H1 (cell line): ENCODE measurements around the gene RNF8. TPM values are rescaled to one million over a fixed set of nuclear protein-coding genes. Genes with fewer than 3 reads are reported as not detected.

Source experiments
- BACH1 ChIP-seq: IDR thresholded peaks from 2 replicates; pipeline ENCODE4 v1.6.1; 2012; ENCODE audit warnings: low read length, improper control_type of control experiment
- CHD2 ChIP-seq: IDR thresholded peaks from 2 replicates; pipeline ENCODE4 v1.6.1; 2012; ENCODE audit warnings: low read length, improper control_type of control experiment
- CREB1 ChIP-seq: IDR thresholded peaks from 2 replicates; pipeline ENCODE4 v1.6.1; 2012; ENCODE audit warnings: inconsistent platforms
- FOSL1 ChIP-seq: IDR thresholded peaks from 2 replicates; pipeline ENCODE4 v1.6.1; 2011; ENCODE audit warnings: mild to moderate bottlenecking, low read depth, low read length, moderate library complexity; ENCODE audit not compliant: insufficient read depth
- KDM1A ChIP-seq: fragments of 200-600, 300-600 bp; sonication (generic); IDR thresholded peaks from 2 replicates; pipeline ENCODE4 v1.7.1; 2016; ENCODE audit warnings: mild to moderate bottlenecking, low read length, borderline replicate concordance
- KDM5A ChIP-seq: fragments of 200-600 bp; IDR thresholded peaks from 2 replicates; pipeline ENCODE4 v1.7.1; 2012; ENCODE audit warnings: mild to moderate bottlenecking, low read length, inconsistent platforms, mixed read lengths
- PHF8 ChIP-seq: fragments of 200-600 bp; sonication (generic); conservative IDR thresholded peaks from 2 replicates; pipeline ENCODE4 v1.7.1; 2012; ENCODE audit warnings: low read depth, mild to moderate bottlenecking, inconsistent platforms, low read length, moderate library complexity
- RNF2 ChIP-seq: fragments of 200-900, 300-1000 bp; sonication (generic); IDR thresholded peaks from 2 replicates; pipeline ENCODE4 v1.7.1; 2016; ENCODE audit warnings: borderline replicate concordance, low read depth, mild to moderate bottlenecking, antibody characterized with exemption, low read length; ENCODE audit not compliant: poor library complexity, severe bottlenecking; ENCODE audit errors: missing control alignments
- TEAD4 ChIP-seq: IDR thresholded peaks from 2 replicates; pipeline ENCODE4 v1.6.1; 2012; ENCODE audit warnings: low read depth, low read length, inconsistent platforms, mixed read lengths
- polyA plus RNA-seq, 7 experiments: library from polyadenylated mRNA; depleted of rRNA in 3 of 7; stranded (reverse) in 5 of 7; unstranded in 2 of 7; fragments of >200 nt in 5 of 7; fragments of 200-250 nt in 2 of 7; gene quantifications; 1 replicate in 5 of 7; 2 replicates in 1 of 7; 4 replicates in 1 of 7; pipeline versions ENCODE4 v1.2.1 to v1.2.3, GENCODE V29; 2011 to 2013; ENCODE audit warnings: missing spikeins in 2 of 7, mixed read lengths in 2 of 7
- total RNA-seq: library from RNA; stranded (reverse); fragmentation: NEBNext Ultra II Directional; extraction: Animal tissue kit (Norgen Biotek cat#: 25700); gene quantifications from 2 replicates; pipeline ENCODE4 v1.2.1, GENCODE V29; 2021
- TF ChIP-seq, protein P1 (sequence below): IDR thresholded peaks from 2 replicates; pipeline ENCODE4 v1.6.1; 2011; ENCODE audit warnings: low read length, improper control_type of control experiment
- TF ChIP-seq, protein P2 (sequence below): IDR thresholded peaks from 2 replicates; pipeline ENCODE4 v1.6.1; 2011; ENCODE audit warnings: low read depth, mild to moderate bottlenecking, low read length; ENCODE audit not compliant: insufficient read depth

Gene RNF8
- total and polyA plus RNA-seq, 2 of the 8 experiments (the other 6 are each of a cell fraction or from before 2014, with no cell fraction given): 20.3 to 44.7 TPM

DNA sequence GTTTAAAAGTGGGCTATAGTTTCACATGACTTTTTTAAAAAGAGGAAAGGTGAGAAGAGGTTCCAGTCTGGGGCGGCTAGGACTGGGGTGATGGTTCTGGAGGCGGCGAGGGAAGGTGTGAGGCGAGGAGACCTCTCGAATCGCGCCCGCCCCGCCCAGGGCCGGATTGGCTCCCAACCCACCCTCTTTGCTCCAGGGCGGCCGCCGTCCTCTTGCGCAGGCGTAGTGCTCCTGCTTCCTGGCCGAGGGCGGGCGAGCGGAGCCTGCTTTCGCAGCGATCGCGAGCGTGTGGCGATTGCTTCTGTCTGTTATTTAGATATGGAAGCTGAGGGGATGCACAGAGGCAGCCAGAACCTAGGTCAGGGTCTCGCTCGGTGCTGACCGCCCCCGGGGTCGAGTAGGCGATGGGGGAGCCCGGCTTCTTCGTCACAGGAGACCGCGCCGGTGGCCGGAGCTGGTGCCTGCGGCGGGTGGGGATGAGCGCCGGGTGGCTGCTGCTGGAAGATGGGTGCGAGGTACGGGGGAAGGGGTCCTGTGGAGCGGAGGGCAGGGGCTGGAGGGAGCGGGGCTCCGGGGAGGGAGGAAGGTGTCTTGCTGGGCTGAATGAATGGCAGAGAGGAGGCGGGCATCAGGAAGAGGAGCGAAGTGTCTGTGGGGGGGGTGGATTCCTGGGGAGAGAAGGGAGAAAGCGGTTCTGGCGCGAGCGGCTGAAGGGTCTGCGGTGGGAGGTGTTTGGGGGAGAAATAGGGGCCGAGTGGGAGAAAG lies at the start of gene RNF8 (continued):
- TF ChIP-seq, protein P1, sequence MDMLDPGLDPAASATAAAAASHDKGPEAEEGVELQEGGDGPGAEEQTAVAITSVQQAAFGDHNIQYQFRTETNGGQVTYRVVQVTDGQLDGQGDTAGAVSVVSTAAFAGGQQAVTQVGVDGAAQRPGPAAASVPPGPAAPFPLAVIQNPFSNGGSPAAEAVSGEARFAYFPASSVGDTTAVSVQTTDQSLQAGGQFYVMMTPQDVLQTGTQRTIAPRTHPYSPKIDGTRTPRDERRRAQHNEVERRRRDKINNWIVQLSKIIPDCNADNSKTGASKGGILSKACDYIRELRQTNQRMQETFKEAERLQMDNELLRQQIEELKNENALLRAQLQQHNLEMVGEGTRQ: no peak
- TF ChIP-seq RNF2 (no peak), PHF8 (peak; percentile 79), FOSL1 (no peak), BACH1 (no peak), CHD2 (no peak), KDM1A (no peak), KDM5A (peak; percentile 36; the same call in 1 of the 2 replicates), CREB1 (no peak; the same call in 1 of the 2 replicates), TEAD4 (no peak)
- TF ChIP-seq, protein P2, sequence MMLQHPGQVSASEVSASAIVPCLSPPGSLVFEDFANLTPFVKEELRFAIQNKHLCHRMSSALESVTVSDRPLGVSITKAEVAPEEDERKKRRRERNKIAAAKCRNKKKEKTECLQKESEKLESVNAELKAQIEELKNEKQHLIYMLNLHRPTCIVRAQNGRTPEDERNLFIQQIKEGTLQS: no peak
